VCaP (cell line): ENCODE results near the gene CNOT8.

Experiments used
- H3K27ac ChIP-seq: fragments of 450-650 bp; 2 replicates; pipeline ENCODE4 v1.5.1; 2017
- TF ChIP-seq, protein P1 (sequence below): fragments of 450-650 bp; conservative IDR thresholded peaks from 2 replicates; pipeline ENCODE4 v1.5.1; 2017; ENCODE audit warnings: mild to moderate bottlenecking, moderate library complexity

Gene CNOT8

DNA sequence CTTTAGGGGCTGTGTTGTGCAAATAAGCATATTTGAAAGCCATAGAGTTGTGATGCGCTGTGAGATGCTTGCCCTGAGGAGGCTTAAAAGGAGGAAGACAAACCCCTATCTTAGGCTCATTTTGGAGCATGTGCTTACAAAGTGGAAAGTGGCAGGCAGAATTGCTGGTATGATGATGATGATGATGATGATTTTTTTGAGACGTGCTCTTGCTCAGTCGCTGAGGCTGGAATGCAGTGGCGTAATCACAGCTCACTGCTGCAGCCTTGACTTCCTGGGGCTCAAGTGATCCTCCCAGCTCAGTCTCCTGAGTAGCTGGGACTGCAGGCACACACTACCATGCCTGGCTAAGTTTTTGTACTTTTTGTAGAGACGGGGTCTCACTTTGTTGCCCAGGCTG lies 1.7 kb downstream of the CNOT8 start:
- TF ChIP-seq, protein P1, sequence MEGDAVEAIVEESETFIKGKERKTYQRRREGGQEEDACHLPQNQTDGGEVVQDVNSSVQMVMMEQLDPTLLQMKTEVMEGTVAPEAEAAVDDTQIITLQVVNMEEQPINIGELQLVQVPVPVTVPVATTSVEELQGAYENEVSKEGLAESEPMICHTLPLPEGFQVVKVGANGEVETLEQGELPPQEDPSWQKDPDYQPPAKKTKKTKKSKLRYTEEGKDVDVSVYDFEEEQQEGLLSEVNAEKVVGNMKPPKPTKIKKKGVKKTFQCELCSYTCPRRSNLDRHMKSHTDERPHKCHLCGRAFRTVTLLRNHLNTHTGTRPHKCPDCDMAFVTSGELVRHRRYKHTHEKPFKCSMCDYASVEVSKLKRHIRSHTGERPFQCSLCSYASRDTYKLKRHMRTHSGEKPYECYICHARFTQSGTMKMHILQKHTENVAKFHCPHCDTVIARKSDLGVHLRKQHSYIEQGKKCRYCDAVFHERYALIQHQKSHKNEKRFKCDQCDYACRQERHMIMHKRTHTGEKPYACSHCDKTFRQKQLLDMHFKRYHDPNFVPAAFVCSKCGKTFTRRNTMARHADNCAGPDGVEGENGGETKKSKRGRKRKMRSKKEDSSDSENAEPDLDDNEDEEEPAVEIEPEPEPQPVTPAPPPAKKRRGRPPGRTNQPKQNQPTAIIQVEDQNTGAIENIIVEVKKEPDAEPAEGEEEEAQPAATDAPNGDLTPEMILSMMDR: no peak

DNA sequence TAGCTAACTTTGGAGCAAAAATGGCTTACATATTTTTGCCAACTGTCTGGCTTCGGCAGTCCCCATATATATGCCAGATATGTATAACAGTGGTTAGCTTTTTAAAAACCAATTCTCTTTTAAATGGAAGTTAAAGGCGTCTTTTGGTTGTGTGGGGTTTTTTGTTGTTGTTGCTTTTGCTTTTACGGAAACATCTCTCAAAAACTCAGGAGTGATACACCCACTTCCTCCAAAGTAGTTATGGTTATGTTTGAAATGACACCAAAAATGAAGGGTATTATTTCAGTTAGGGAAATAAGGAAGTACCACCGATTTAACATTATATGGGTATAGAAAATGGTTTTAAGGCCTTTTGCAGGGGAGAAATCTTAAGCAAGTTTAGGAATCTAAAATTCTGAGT lies 2.3 kb downstream of the CNOT8 start:
- H3K27ac ChIP-seq: peak overlapping the region; percentile 96
- TF ChIP-seq, protein P1: no peak

More for the DNA sequence above, 1.7 kb downstream of the CNOT8 start:
- H3K27ac ChIP-seq: peak overlapping the region; percentile 96

DNA sequence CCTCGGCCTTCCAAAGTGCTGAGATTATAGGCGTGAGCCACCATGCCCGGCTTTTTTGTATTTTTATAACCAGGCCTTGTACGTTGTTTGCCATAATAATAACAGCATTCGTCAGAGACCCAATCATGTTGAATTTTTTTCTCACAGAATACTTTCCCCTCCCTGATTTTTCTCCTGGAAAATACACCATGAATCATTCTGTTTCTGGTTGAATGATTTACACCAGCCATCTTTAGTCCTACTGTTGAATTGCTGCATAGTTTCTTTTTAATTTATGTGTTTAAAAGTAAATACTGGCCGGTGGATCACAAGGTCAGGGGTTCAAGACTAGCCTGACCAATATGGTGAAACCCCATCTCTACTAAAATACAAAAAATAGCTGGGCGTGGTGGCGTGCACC lies 3.5 kb downstream of the CNOT8 start:
- TF ChIP-seq, protein P1: no peak
- H3K27ac ChIP-seq: no peak overlapping the region

DNA sequence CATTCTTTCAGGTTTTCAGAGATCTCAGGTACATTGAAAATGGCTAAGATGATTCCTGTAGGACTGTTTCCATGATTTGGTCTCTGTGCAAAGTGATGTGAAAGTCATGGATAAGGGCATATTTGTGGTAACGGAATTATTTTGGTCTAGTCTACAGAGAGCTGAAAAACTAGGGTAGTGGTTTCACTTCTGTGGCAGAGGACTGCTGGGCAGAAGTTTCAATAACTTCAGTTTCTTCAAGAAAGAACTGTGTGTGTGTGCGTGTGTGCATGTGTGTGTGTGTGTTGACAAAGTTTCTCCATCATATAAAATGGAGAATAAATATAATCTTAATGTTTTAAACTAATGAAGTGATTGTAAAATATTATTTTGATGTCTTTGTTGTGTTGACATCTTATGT lies 4.3 kb downstream of the CNOT8 start:
- H3K27ac ChIP-seq: no peak overlapping the region
- TF ChIP-seq, protein P1: no peak

DNA sequence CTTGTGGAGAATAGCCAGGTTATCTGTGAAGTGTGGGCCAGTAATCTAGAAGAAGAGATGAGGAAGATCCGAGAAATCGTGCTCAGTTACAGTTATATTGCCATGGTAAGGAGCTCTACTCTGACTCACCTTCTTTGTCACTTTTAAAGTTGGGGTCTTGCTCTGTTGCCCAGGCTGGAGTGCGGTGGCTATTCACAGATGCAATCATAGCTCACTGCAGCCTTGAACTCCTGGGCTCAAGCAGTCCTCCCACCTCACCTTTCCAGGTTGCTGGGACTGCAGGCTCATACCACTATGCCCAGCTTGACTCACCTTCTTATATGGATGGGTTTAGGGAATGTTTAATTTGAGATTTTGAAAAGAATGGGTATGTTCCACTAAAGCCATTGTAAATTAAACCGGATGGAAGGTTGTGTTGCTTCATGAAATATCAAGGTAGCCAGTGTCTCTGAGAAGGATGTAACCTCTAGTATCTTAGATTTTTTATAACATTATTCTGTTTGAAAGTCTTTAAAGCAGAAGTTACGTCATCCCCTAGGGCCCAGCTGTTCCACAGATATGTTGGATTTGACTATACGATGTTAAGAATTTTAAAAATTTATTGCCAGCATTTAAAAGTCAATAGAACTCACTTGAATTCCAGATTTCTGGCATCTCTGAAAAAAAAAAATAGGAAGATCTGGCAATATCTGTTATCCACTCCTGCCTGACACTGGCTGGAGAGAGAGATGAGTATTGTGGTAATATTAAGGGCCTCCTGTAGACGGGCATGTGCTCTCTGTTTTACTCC lies 5.1 kb downstream of the CNOT8 start:
- H3K27ac ChIP-seq: no peak overlapping the region
- TF ChIP-seq, protein P1: no peak

DNA sequence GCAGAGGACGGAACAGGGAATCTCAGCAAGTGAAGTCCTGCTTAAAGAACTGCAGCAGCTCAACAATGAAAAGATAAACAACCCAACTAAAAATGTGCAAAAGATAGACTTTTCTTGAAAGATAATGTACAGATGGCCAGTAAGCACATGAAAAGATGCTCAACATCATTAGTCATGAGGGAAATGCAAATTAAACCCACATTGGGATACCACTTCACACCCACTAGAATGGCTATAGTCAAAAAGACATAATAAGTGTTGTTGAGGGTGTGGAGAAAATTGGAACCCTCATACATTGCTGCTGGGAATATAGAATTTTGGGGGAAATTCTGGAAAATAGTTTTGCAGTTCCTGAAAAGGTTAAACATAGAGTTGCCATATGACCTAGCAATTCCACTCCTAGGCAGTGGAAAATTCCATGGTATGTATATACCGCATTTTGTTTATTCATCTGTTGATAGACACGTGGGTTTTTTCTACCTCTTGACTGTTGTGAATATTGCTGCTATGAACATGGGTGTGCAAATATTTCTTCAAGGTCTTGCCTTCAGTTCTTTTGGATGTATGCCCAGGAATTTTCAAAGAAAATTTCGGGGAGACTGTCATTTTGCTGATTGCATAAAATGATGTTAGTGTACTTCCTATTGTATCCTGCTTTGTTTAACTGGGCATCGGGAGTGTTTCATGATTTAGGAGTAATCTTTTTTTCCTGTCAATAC lies 7.2 kb downstream of the CNOT8 start:
- H3K27ac ChIP-seq: no peak overlapping the region
- TF ChIP-seq, protein P1: no peak

DNA sequence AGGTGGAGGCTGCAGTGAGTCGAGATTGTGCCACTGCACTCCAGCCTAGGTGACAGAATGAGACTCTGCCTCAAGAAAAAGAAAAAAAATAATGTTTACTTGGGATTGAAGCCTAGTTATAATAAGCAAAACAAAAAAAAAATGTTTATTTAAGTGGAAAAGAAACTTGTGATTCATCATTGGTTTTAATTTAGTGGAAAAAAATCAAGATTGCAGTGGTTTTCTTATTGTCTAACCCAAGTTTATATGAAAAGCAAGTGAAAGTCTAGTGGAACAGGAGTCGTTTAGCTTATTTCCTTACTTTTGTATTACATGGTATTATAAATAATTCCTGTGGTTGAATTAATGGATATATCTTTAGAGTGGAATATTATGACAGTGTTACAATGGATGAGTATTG lies 8.4 kb downstream of the CNOT8 start:
- TF ChIP-seq, protein P1: no peak
- no peak overlapping the region for H3K27ac ChIP-seq
